IMR-90 (cell line): Measurements from ENCODE around the gene HIRA. TPM values are rescaled to one million over a fixed set of nuclear protein-coding genes. Genes with fewer than 3 reads are reported as not detected.

ENCODE experiments used
- ATAC-seq: fragments of 200-7000 bp; cut with Tn5 transposase; 2 replicates; pipeline ENCODE4 v1.9.1; 2020; ENCODE audit warnings: low read depth, mild to moderate bottlenecking, moderate library complexity
- BruUV-seq: library from RNA; stranded (reverse); fragments of 400-500 nt; replicated peaks from 2 replicates; lab custom pipeline; 2021; lab: Mats Ljungman, UMichigan
- CTCF ChIA-PET: fragments of 300-600 bp; formaldehyde crosslinking; extraction: SDS; loops from one replicate; lab custom pipeline; 2021; ENCODE audit warnings: antibody characterized with exemption; lab: Yijun Ruan, JAX
- POLR2A ChIA-PET: fragments of 300-600 bp; sonication (Branson Sonifier 250); formaldehyde crosslinking; loops from one replicate; lab custom pipeline; 2022; ENCODE audit warnings: antibody characterized with exemption; ENCODE audit not compliant: unreplicated experiment; lab: Charles Lee
- DNase-seq: peaks from one replicate; pipeline ENCODE4 v3.0.0; 2013
- H2AFZ ChIP-seq: replicated peaks from 2 replicates; pipeline ENCODE3; 2013; ENCODE audit warnings: low read length, mild to moderate bottlenecking; ENCODE audit not compliant: poor library complexity
- H2AK5ac ChIP-seq: 2 replicates; pipeline ENCODE4 v1.6.1; 2013; ENCODE audit warnings: low read depth, low read length, inconsistent platforms
- H2AK9ac ChIP-seq: replicated peaks from 2 replicates; pipeline ENCODE3; 2013; ENCODE audit warnings: mild to moderate bottlenecking, low read depth, low read length, moderate library complexity; ENCODE audit not compliant: poor library complexity
- H2BK120ac ChIP-seq: 2 replicates; pipeline ENCODE4 v1.6.1; 2013; ENCODE audit warnings: low read depth, low read length, inconsistent platforms
- H2BK15ac ChIP-seq: 3 replicates; pipeline ENCODE4 v1.6.1; 2013; ENCODE audit warnings: low read depth, low read length, inconsistent platforms
- H2BK20ac ChIP-seq: 2 replicates; pipeline ENCODE4 v1.6.1; 2013; ENCODE audit warnings: low read depth, mild to moderate bottlenecking, inconsistent platforms, low read length, moderate library complexity
- H2BK5ac ChIP-seq: 2 replicates; pipeline ENCODE4 v1.6.1; 2013; ENCODE audit warnings: mild to moderate bottlenecking, low read depth, low read length, inconsistent platforms; ENCODE audit not compliant: poor library complexity, severe bottlenecking
- H3K14ac ChIP-seq: replicated peaks from 2 replicates; pipeline ENCODE4 v1.6.1; 2013; ENCODE audit warnings: low read depth, low read length, inconsistent platforms
- H3K18ac ChIP-seq: 2 replicates; pipeline ENCODE4 v1.6.1; 2013; ENCODE audit warnings: low read depth, low read length, control low read depth
- H3K23ac ChIP-seq: 2 replicates; pipeline ENCODE4 v1.6.1; 2013; ENCODE audit warnings: low read depth, low read length, inconsistent platforms
- H3K27ac ChIP-seq: 2 replicates; pipeline ENCODE4 v1.5.1; 2013; ENCODE audit warnings: mild to moderate bottlenecking, control low read depth, low read length; ENCODE audit not compliant: insufficient read depth
- H3K27me3 ChIP-seq: 2 replicates; pipeline ENCODE4 v1.6.1; 2013; ENCODE audit warnings: low read length; ENCODE audit not compliant: control insufficient read depth, insufficient read depth
- H3K36me3 ChIP-seq: 2 replicates; pipeline ENCODE4 v1.6.1; 2013; ENCODE audit warnings: low read length, mixed read lengths; ENCODE audit not compliant: control insufficient read depth, insufficient read depth
- H3K4ac ChIP-seq: 2 replicates; pipeline ENCODE4 v1.6.1; 2013; ENCODE audit warnings: low read depth, low read length, inconsistent platforms
- H3K4me1 ChIP-seq: 2 replicates; pipeline ENCODE4 v1.6.1; 2013; ENCODE audit warnings: low read length, mixed read lengths; ENCODE audit not compliant: control insufficient read depth, insufficient read depth
- H3K4me2 ChIP-seq: 2 replicates; pipeline ENCODE4 v1.6.1; 2013; ENCODE audit warnings: low read depth, mild to moderate bottlenecking, control low read depth, low read length, moderate library complexity
- H3K4me3 ChIP-seq: 2 replicates; pipeline ENCODE4 v1.5.1; 2013; ENCODE audit warnings: low read depth, mild to moderate bottlenecking, control low read depth, low read length, moderate library complexity; ENCODE audit not compliant: insufficient read depth
- H3K56ac ChIP-seq: 2 replicates; pipeline ENCODE4 v1.6.1; 2013; ENCODE audit warnings: low read length, inconsistent platforms; ENCODE audit not compliant: insufficient read depth; ENCODE audit errors: extremely low read depth
- H3K79me1 ChIP-seq, 2 experiments: 2 replicates each; pipeline ENCODE4 v1.6.1; 2013; ENCODE audit warnings: low read length in 2 of 2, inconsistent platforms in 1 of 2, low read depth in 1 of 2
- H3K9ac ChIP-seq: 2 replicates; pipeline ENCODE4 v1.6.1; 2013; ENCODE audit warnings: low read depth, low read length, control low read depth
- H3K9me1 ChIP-seq: 2 replicates; pipeline ENCODE4 v1.6.1; 2013; ENCODE audit warnings: low read length, inconsistent platforms; ENCODE audit not compliant: insufficient read depth
- H3K9me3 ChIP-seq: 2 replicates; pipeline ENCODE4 v1.6.1; 2013; ENCODE audit warnings: low read length; ENCODE audit not compliant: control insufficient read depth, insufficient read depth
- H4K20me1 ChIP-seq: 2 replicates; pipeline ENCODE4 v1.6.1; 2013; ENCODE audit warnings: low read length, inconsistent platforms; ENCODE audit not compliant: insufficient read depth
- H4K5ac ChIP-seq: 2 replicates; pipeline ENCODE4 v1.6.1; 2013; ENCODE audit warnings: mild to moderate bottlenecking, low read depth, low read length, control low read depth
- H4K8ac ChIP-seq, 2 experiments: 2 replicates each; pipeline ENCODE4 v1.6.1; 2013; ENCODE audit warnings: low read depth in 2 of 2, low read length in 2 of 2, control low read depth in 1 of 2, inconsistent platforms in 1 of 2
- H4K91ac ChIP-seq: 2 replicates; pipeline ENCODE4 v1.6.1; 2013; ENCODE audit warnings: low read depth, low read length, inconsistent platforms; ENCODE audit not compliant: insufficient read depth
- BHLHE40 ChIP-seq: fragments of 150-350 bp; IDR thresholded peaks from 2 replicates; pipeline ENCODE4 v1.6.1; 2016; ENCODE audit warnings: mild to moderate bottlenecking, low read depth, low read length
- MXI1 ChIP-seq: IDR thresholded peaks from 2 replicates; pipeline ENCODE4 v1.6.1; 2012; ENCODE audit warnings: low read depth, mild to moderate bottlenecking, low read length, moderate library complexity, borderline replicate concordance
- SMC3 ChIP-seq: fragments of 150-350 bp; IDR thresholded peaks from 2 replicates; pipeline ENCODE4 v1.6.1; 2016; ENCODE audit warnings: low read depth, mild to moderate bottlenecking, antibody characterized with exemption, low read length, moderate library complexity
- WGBS, 2 experiments: methylation state at CpG; one replicate each; pipeline versions ENCODE4 v1.1.5 to v1.1.7; 2013; ENCODE audit warnings: missing lambda C conversion rate in 2 of 2; ENCODE audit not compliant: insufficient read length in 1 of 2; ENCODE audit errors: extremely low coverage in 2 of 2; 5-methylcytosine and 5-hydroxymethylcytosine counted together
- dilution Hi-C: fragments of 300-500 bp; cut with HindIII; formaldehyde crosslinking; loops from one replicate; pipeline ENCODE4 v1.14.3; 2018; ENCODE audit warnings: low sequenced_read_pairs; ENCODE audit not compliant: unreplicated experiment
- in situ Hi-C: fragments of 300-500 bp; cut with MboI; formaldehyde crosslinking; loops from 3 replicates; pipeline ENCODE4 v1.14.3; 2019; ENCODE audit warnings: low sequenced_read_pairs, inconsistent platforms, mixed read lengths
- intact Hi-C: fragments of 100-400 bp; cut with micrococcal nuclease; formaldehyde crosslinking; loops from 2 replicates; pipeline ENCODE4 v1.10.0; 2022
- polyA plus RNA-seq, 3 experiments: library from polyadenylated mRNA; depleted of rRNA; stranded (reverse); fragments of >200 nt; gene quantifications; 2 replicates each; pipeline ENCODE4 v1.2.3, GENCODE V29; 2012; ENCODE audit warnings: low replicate concordance in 1 of 3
- total RNA-seq: library from RNA; depleted of rRNA; stranded (reverse); fragments of >200 nt; gene quantifications from 2 replicates; pipeline ENCODE4 v1.2.3, GENCODE V29; 2012

The HIRA gene
- total and polyA plus RNA-seq, 2 of the 4 experiments (the other 2 are of a cell fraction): 14.5 to 24.2 TPM

DNA sequence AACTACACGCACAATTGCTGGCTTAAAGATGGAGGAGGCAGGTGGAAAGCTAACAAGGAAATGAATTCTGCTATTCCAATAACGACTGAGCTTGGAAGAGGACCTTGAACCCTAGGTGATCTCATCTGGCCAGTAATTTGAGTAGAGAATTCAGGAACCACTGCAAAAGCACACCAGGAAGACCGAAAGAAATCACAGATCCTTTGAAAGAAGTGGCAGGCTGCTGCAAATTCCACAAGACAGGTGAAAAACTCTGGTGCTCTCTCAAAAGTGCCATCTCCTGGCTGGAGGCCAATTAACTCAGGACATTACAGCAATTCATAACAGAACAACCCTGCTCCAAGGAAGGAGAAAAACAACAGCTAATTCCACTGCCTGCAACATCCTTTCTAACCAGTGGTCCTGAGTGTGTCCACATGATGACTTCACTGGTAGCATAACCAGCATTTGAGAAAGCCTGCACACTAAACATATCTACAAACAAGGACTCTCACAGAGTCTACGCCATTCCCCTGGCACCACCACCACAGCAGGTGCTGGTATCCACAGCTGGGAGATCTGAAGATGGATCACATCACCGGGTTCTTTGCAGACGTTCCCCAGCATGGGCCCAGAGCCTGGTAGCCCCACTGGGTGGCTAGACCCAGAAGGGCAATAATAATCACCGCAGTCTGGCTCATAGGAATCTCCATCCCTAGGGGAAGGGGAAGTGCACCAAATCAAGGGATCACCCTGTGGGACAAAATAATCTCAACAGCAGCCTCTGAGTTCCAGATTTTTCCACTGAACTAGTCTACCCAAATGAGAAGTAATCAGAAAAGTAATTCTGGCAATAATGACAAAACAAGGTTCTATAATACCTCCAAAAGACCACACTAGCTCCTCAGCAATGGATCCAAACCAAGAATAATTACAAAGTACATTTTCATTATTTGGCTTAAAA is 95.1 kb downstream of the HIRA start (continued):
- TF ChIP-seq SMC3: no peak

DNA sequence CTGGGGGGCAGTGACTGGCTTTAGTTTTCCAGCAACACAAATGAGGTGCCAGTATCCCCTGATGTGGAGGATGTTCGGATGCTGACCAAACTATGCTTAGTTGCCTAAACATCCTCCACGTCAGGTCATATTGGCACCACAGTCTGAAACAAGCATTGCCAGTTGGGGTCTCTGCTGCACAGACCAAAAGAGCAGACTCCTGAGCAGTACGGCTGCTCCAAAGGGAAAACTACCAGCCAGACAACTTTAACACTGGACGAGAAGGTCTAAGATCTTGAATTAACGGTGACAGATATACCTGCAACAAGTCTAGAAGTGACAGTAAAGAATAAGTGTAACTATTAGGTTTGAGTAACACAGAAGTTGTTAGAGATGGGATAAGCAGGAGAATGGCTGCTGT is 99.6 kb downstream of the HIRA start:
- Histone ChIP-seq H4K20me1 (no peaks in the 10 kb centered on the region), H3K4me2 (no peak overlapping the region), H3K36me3 (peaks cover 38% of the 10 kb centered on the region), H3K27me3 (no peaks in the 10 kb centered on the region), H2AK5ac (no peak overlapping the region), H4K5ac (no peak overlapping the region), H4K91ac (no peak overlapping the region), H2BK120ac (no peak overlapping the region), H2BK5ac (no peak overlapping the region), H4K8ac (no peak overlapping the region), H3K9ac (no peak overlapping the region), H3K9me1 (no peaks in the 10 kb centered on the region), H3K4me3 (no peak overlapping the region), H2AK9ac (no peak overlapping the region), H2BK20ac (no peak overlapping the region), H3K79me1 (peaks cover 0 to 5% of the 10 kb centered on the region in 2 experiments; a peak in 2 of 4 replicates), H3K14ac (no peak overlapping the region), H2BK15ac (no peak overlapping the region), H3K4me1 (no peaks in the 10 kb centered on the region), H3K9me3 (peaks cover 3% of the 10 kb centered on the region), H3K27ac (no peak overlapping the region), H3K56ac (no peak overlapping the region), H3K23ac (no peak overlapping the region), H3K18ac (no peak overlapping the region), H3K4ac (no peak overlapping the region), H2AFZ (no peak overlapping the region)
- ChIA-PET POLR2A (no interaction called here), CTCF (no interaction called here)
- no TSS peak for BruUV-seq
- WGBS, 2 experiments: 100% methylated on average over 1 of the region's 5 CpGs; no CpG with 5 or more reads in 1 of the 2 experiments
- DNase-seq: no peak
- dilution Hi-C loops (no loop called here), intact Hi-C loops (no loop called here), in situ Hi-C loops (no loop called here)
- no peak for ATAC-seq
- TF ChIP-seq MXI1: no peak
- TF ChIP-seq BHLHE40: no peak
